SK-N-SH (cell line): ENCODE measurements around the gene CST11. TPM values are rescaled to one million over a fixed set of nuclear protein-coding genes. Genes with fewer than 3 reads are reported as not detected.

Experiments
- CTCF ChIA-PET: fragments of 300-600, 350-600 bp; formaldehyde crosslinking; extraction: SDS; loops from one replicate; lab custom pipeline; 2021; lab: Yijun Ruan, JAX
- POLR2A ChIA-PET: fragments of 350-600 bp; sonication (Branson Sonifier 250); formaldehyde crosslinking; extraction: SDS; loops from one replicate; lab custom pipeline; 2020; ENCODE audit warnings: antibody characterized with exemption, inconsistent platforms; lab: Yijun Ruan, JAX
- DNase-seq: peaks from one replicate; pipeline ENCODE4 v3.0.0; 2012
- H2AFZ ChIP-seq: fragments of 200-600 bp; sonication (generic); 2 replicates; pipeline ENCODE4 v1.8.1; 2016; ENCODE audit warnings: antibody characterized with exemption, mild to moderate bottlenecking, low read depth
- H3F3A ChIP-seq: fragments of 200-600 bp; sonication (generic); replicated peaks from 2 replicates; pipeline ENCODE3; 2016; ENCODE audit warnings: antibody characterized with exemption, mild to moderate bottlenecking; ENCODE audit not compliant: insufficient read depth
- H3K27ac ChIP-seq, 2 experiments: fragments of 200-500 bp in 1 of 2; fragments of 200-600 bp in 1 of 2; sonication (Bioruptor generic) in 1 of 2; sonication (generic), shearing (Covaris generic) in 1 of 2; 2 replicates each; pipeline versions ENCODE4 v1.5.1 to v1.6.1; 2014 to 2016; ENCODE audit warnings: low read depth in 2 of 2, inconsistent platforms in 1 of 2, low read length in 1 of 2, mild to moderate bottlenecking in 1 of 2, mixed read lengths in 1 of 2
- H3K27me3 ChIP-seq: fragments of 200-600 bp; sonication (generic), shearing (Covaris generic); 2 replicates; pipeline ENCODE4 v1.6.1; 2016; ENCODE audit warnings: mixed run types; ENCODE audit not compliant: insufficient read depth
- H3K36me3 ChIP-seq, 2 experiments: fragments of 200-500 bp in 1 of 2; fragments of 200-600 bp in 1 of 2; sonication (Bioruptor generic) in 1 of 2; sonication (generic) in 1 of 2; replicated peaks in 1 of 2; 2 replicates each; pipeline versions ENCODE3 to v1.5.1; 2014 to 2016; ENCODE audit warnings: low read length in 1 of 2, mild to moderate bottlenecking in 1 of 2; ENCODE audit not compliant: insufficient read depth in 2 of 2, control insufficient read depth in 1 of 2
- H3K4me1 ChIP-seq, 2 experiments: fragments of 200-500 bp in 1 of 2; fragments of 200-600 bp in 1 of 2; sonication (Bioruptor generic) in 1 of 2; sonication (generic), shearing (Covaris generic) in 1 of 2; 2 replicates each; pipeline versions ENCODE4 v1.5.1 to v1.6.1; 2014 to 2016; ENCODE audit warnings: low read depth in 1 of 2, low read length in 1 of 2, mixed run types in 1 of 2; ENCODE audit not compliant: insufficient read depth in 2 of 2, control insufficient read depth in 1 of 2
- H3K4me2 ChIP-seq: fragments of 200-600 bp; sonication (generic), shearing (Covaris generic); 2 replicates; pipeline ENCODE4 v1.6.1; 2017; ENCODE audit warnings: mixed run types
- H3K4me3 ChIP-seq, 2 experiments: fragments of 200-500 bp in 1 of 2; fragments of 200-600 bp in 1 of 2; sonication (Bioruptor generic) in 1 of 2; sonication (generic), shearing (Covaris generic) in 1 of 2; 2 replicates each; pipeline versions ENCODE4 v1.5.1 to v1.8.1; 2014 to 2016; ENCODE audit warnings: low read depth in 2 of 2, inconsistent platforms in 1 of 2, low read length in 1 of 2, mild to moderate bottlenecking in 1 of 2, mixed read lengths in 1 of 2, moderate library complexity in 1 of 2
- H3K79me2 ChIP-seq: fragments of 200-600 bp; sonication (generic); 2 replicates; pipeline ENCODE4 v1.8.1; 2017; ENCODE audit warnings: mild to moderate bottlenecking; ENCODE audit not compliant: insufficient read depth
- H3K9ac ChIP-seq: fragments of 200-600 bp; sonication (generic); 2 replicates; pipeline ENCODE4 v1.6.1; 2017; ENCODE audit warnings: mixed run types
- H3K9me2 ChIP-seq: fragments of 200-600 bp; sonication (generic); 2 replicates; pipeline ENCODE4 v1.6.1; 2017; ENCODE audit warnings: mixed run types
- H3K9me3 ChIP-seq: fragments of 200-600 bp; sonication (generic); 2 replicates; pipeline ENCODE4 v1.6.1; 2017; ENCODE audit warnings: mixed run types, mild to moderate bottlenecking, moderate library complexity
- H4K20me1 ChIP-seq: fragments of 200-600 bp; sonication (generic); 2 replicates; pipeline ENCODE4 v1.6.1; 2017; ENCODE audit warnings: mild to moderate bottlenecking, mixed run types; ENCODE audit not compliant: insufficient read depth
- ELF1 ChIP-seq: IDR thresholded peaks from 2 replicates; pipeline ENCODE4 v1.4.0; 2012
- EP300 ChIP-seq, 2 experiments: IDR thresholded peaks; 2 replicates each; pipeline versions ENCODE4 v1.4.0 to v1.6.1; 2012; ENCODE audit warnings: borderline replicate concordance in 1 of 2, low read depth in 1 of 2, low read length in 1 of 2
- FOSL2 ChIP-seq: IDR thresholded peaks from 2 replicates; pipeline ENCODE4 v1.4.0; 2012; ENCODE audit warnings: low read depth, mild to moderate bottlenecking, moderate library complexity, borderline replicate concordance
- GABPA ChIP-seq: IDR thresholded peaks from 2 replicates; pipeline ENCODE4 v1.4.0; 2012; ENCODE audit warnings: low read depth, mild to moderate bottlenecking
- GATA2 ChIP-seq: sonication (generic); formaldehyde crosslinking; IDR thresholded peaks from 2 replicates; pipeline ENCODE4 v1.5.0; 2020; ENCODE audit warnings: mild to moderate bottlenecking, missing genetic modification reagents
- JUND ChIP-seq: IDR thresholded peaks from 2 replicates; pipeline ENCODE4 v1.4.0; 2012
- NFIC ChIP-seq: IDR thresholded peaks from 2 replicates; pipeline ENCODE4 v1.4.0; 2012; ENCODE audit warnings: borderline replicate concordance
- RXRA ChIP-seq: IDR thresholded peaks from 2 replicates; pipeline ENCODE4 v1.4.0; 2012; ENCODE audit warnings: low read depth, mild to moderate bottlenecking, borderline replicate concordance
- SMC3 ChIP-seq: IDR thresholded peaks from 2 replicates; pipeline ENCODE4 v1.6.1; 2012; ENCODE audit warnings: low read depth, low read length, improper control_type of control experiment
- TEAD4 ChIP-seq: IDR thresholded peaks from 2 replicates; pipeline ENCODE4 v1.4.0; 2012; ENCODE audit warnings: mild to moderate bottlenecking, borderline replicate concordance; ENCODE audit not compliant: insufficient read depth
- WGBS: methylation state at CpG from one replicate; pipeline ENCODE4 v1.1.6; 2017; ENCODE audit warnings: low lambda C conversion rate; 5-methylcytosine and 5-hydroxymethylcytosine counted together
- polyA plus RNA-seq, 3 experiments: library from polyadenylated mRNA; depleted of rRNA; stranded (reverse); fragments of >200 nt; gene quantifications; 2 replicates each; pipeline ENCODE4 v1.2.3, GENCODE V29; 2012
- TF ChIP-seq, protein P1 (sequence below): IDR thresholded peaks from 2 replicates; pipeline ENCODE4; 2012
- TF ChIP-seq, protein P2 (sequence below): IDR thresholded peaks from 2 replicates; pipeline ENCODE4 v1.4.0; 2012; ENCODE audit warnings: low read depth, borderline replicate concordance
- TF ChIP-seq, protein P3 (sequence below): fragments of 150-350 bp; IDR thresholded peaks from 2 replicates; pipeline ENCODE4 v1.6.1; 2017; ENCODE audit warnings: antibody characterized with exemption, low read length, low read depth, borderline replicate concordance

CST11 gene
- polyA plus RNA-seq, 1 of the 3 experiments (the other 2 are of a cell fraction): not detected

DNA sequence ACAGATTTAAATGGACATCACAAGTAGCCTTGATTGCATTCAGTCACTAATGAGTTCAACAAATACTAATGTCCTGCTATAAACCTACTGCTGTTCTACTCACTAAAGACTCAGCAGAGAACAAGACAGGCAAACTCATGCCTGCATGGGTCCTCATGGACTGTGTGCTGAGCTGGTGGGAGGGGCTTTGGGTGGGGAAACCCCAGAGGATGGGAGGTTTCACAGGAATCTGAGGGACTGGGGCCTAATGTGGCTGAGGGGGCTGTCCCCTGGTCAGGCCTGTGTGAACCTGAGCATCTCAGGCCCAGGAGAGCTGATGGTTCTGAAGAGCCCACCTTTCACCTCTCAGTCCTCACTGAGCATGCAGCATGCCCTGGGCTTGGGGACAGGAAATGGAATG lies 39.6 kb upstream of the CST11 start:
- CTCF ChIA-PET: no interaction called here
- no peaks in the 10 kb centered on the region for H3K4me1 ChIP-seq

DNA sequence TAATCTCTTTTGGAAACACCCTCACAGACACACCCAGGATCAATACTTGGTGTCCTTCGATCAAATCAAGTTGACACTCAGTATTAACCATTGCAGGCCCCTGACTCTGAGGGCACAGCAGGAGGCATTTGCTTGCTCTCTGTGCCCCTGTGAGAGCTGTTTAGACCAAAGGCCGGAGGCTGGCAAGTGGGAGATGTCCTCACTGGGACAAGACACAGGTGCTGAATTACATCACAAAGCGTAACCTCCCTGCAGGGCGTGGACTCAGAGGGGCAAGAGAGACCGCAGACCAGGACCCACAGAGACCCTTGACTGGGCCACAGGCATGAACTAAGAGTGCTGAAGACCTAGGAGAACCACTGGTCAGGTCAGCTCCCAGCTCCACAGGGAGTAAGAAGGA lies 38.1 kb upstream of the CST11 start, which contains the start of gene CST8:
TSS of gene CST8 (plus strand) at position 301 of the 400 bp plus-strand sequence. CDS start 551 bp downstream, outside the sequence.
- no peaks in the 10 kb centered on the region for H3K79me2 ChIP-seq
- no peak within 1 kb of the TSS for H3K9ac ChIP-seq
- CTCF ChIA-PET: no interaction called here
- H4K20me1 ChIP-seq: no peaks in the 10 kb centered on the region
- H3K9me3 ChIP-seq: no peaks in the 10 kb centered on the region
- no peak within 1 kb of the TSS for H3K4me2 ChIP-seq
- H3K27ac ChIP-seq: no peak within 1 kb of the TSS
- no peaks in the 10 kb centered on the region for H3K9me2 ChIP-seq
- no peak for DNase-seq
- TF ChIP-seq, protein P1, sequence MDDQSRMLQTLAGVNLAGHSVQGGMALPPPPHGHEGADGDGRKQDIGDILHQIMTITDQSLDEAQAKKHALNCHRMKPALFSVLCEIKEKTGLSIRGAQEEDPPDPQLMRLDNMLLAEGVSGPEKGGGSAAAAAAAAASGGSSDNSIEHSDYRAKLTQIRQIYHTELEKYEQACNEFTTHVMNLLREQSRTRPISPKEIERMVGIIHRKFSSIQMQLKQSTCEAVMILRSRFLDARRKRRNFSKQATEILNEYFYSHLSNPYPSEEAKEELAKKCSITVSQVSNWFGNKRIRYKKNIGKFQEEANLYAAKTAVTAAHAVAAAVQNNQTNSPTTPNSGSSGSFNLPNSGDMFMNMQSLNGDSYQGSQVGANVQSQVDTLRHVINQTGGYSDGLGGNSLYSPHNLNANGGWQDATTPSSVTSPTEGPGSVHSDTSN: no peak
- no peak for TF ChIP-seq RXRA
- no peak for TF ChIP-seq TEAD4
- TF ChIP-seq GABPA: no peak
- TF ChIP-seq, protein P2, sequence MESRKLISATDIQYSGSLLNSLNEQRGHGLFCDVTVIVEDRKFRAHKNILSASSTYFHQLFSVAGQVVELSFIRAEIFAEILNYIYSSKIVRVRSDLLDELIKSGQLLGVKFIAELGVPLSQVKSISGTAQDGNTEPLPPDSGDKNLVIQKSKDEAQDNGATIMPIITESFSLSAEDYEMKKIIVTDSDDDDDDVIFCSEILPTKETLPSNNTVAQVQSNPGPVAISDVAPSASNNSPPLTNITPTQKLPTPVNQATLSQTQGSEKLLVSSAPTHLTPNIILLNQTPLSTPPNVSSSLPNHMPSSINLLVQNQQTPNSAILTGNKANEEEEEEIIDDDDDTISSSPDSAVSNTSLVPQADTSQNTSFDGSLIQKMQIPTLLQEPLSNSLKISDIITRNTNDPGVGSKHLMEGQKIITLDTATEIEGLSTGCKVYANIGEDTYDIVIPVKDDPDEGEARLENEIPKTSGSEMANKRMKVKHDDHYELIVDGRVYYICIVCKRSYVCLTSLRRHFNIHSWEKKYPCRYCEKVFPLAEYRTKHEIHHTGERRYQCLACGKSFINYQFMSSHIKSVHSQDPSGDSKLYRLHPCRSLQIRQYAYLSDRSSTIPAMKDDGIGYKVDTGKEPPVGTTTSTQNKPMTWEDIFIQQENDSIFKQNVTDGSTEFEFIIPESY: no peak
- no peak for TF ChIP-seq SMC3
- TF ChIP-seq, protein P3, sequence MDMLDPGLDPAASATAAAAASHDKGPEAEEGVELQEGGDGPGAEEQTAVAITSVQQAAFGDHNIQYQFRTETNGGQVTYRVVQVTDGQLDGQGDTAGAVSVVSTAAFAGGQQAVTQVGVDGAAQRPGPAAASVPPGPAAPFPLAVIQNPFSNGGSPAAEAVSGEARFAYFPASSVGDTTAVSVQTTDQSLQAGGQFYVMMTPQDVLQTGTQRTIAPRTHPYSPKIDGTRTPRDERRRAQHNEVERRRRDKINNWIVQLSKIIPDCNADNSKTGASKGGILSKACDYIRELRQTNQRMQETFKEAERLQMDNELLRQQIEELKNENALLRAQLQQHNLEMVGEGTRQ: no peak
- TF ChIP-seq, all 33 proteins: peak for 0
- Histone ChIP-seq H3K4me1 (no peaks in the 10 kb centered on the region), H2AFZ (no peak within 1 kb of the TSS), H3K27me3 (no peaks in the 10 kb centered on the region), H3F3A (no peaks in the 10 kb centered on the region), H3K4me3 (no peak within 1 kb of the TSS), H3K36me3 (no peaks in the 10 kb centered on the region)
- POLR2A ChIA-PET: no interaction called here
- WGBS: 54% methylated on average over 5 of the region's 5 CpGs

More for the DNA sequence above, 39.6 kb upstream of the CST11 start:
- Histone ChIP-seq H3K4me3 (no peak overlapping the region), H3K27ac (no peak overlapping the region), H3K9me3 (no peaks in the 10 kb centered on the region)
- POLR2A ChIA-PET: no interaction called here
- TF ChIP-seq RXRA (no peak), FOSL2 (no peak), JUND (no peak), GATA2 (CRISPR knock-in tag) (no peak), ELF1 (no peak), NFIC (no peak), SMC3 (no peak), EP300 (IDR thresholded peaks at IDR 0.05; ENCODE audit: borderline replicate concordance in 1 of 2, low read depth in 1 of 2, low read length in 1 of 2) (no peak)
- TF ChIP-seq, protein P2: no peak
- TF ChIP-seq, all 33 proteins: peak for 0
- Histone ChIP-seq H3K9me2 (no peaks in the 10 kb centered on the region), H3K4me2 (no peak overlapping the region), H3K79me2 (no peaks in the 10 kb centered on the region), H3K36me3 (no peaks in the 10 kb centered on the region), H2AFZ (no peak overlapping the region), H3K27me3 (no peaks in the 10 kb centered on the region), H3K9ac (no peak overlapping the region), H4K20me1 (no peaks in the 10 kb centered on the region), H3F3A (no peaks in the 10 kb centered on the region)
- no peak for DNase-seq
